SH-SY5Y (cell line): ENCODE results near the gene SCRN3.

Experiments
- GATA2 ChIP-seq: IDR thresholded peaks from 2 replicates; pipeline ENCODE4 v1.6.1; 2011; ENCODE audit warnings: mild to moderate bottlenecking, low read depth, low read length
- GATA3 ChIP-seq: IDR thresholded peaks from 2 replicates; pipeline ENCODE4 v1.6.1; 2011; ENCODE audit warnings: low read depth, mild to moderate bottlenecking, low read length, moderate library complexity

Gene SCRN3

GRCh38 chr2:174449033-174449432 lies 53.5 kb downstream of the SCRN3 start:
- no peak for TF ChIP-seq GATA2
- peak; percentile 30; the same call in 1 of the 2 replicates for TF ChIP-seq GATA3

- no peak for TF ChIP-seq GATA2
- TF ChIP-seq GATA3, result no peak
Observed at GRCh38 chr2:174450021-174450816, 54.7 kb downstream of the SCRN3 start.

- TF ChIP-seq GATA3 (no peak), GATA2 (no peak)
Observed at GRCh38 chr2:174454566-174454965, 59.0 kb downstream of the SCRN3 start.

- TF ChIP-seq GATA2 (no peak), GATA3 (no peak)
Observed at GRCh38 chr2:174461221-174461620, 65.7 kb downstream of the SCRN3 start.

- TF ChIP-seq GATA3 (no peak), GATA2 (no peak)
Observed at GRCh38 chr2:174465327-174465726, 69.8 kb downstream of the SCRN3 start.

GRCh38 chr2:174473796-174474195 lies 78.3 kb downstream of the SCRN3 start:
- TF ChIP-seq GATA2, result no peak
- no peak for TF ChIP-seq GATA3

- TF ChIP-seq GATA2 (no peak), GATA3 (no peak)
Observed at GRCh38 chr2:174477759-174478158, 82.2 kb downstream of the SCRN3 start.
